DND-41 (cell line): ENCODE measurements around the gene PRKRA.

ENCODE experiments used
- EZH2 ChIP-seq: IDR thresholded peaks from 3 replicates; pipeline ENCODE4 v1.6.1; 2012; ENCODE audit warnings: borderline replicate concordance, low read depth, mild to moderate bottlenecking, moderate library complexity, low read length, inconsistent platforms; ENCODE audit not compliant: severe bottlenecking
- TF ChIP-seq, protein P1 (sequence below): IDR thresholded peaks from 2 replicates; pipeline ENCODE4 v1.5.1; 2012; ENCODE audit warnings: borderline replicate concordance, low read length, moderate library complexity, mild to moderate bottlenecking; ENCODE audit not compliant: poor library complexity, severe bottlenecking; ENCODE audit errors: extremely low read depth

DNA sequence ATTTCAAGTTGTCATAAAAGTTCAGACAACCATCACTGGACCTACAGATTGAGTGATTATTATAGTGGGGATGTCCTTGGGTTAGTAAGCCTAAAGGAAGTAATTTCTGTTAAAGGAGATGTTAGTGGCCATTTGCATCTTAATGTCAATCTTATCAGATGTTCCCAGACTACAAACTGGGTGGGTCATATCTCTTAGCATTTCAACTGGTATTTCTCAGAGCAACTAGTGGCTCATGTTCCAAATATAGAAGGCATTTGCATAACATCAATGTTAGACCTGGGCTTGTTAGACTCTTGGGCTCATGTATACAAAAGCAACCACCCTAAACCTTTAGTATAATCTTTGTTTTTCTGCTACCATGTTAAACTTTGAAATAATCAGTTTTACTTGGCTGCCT is 47.2 kb upstream of the PRKRA start:
- TF ChIP-seq, protein P1, sequence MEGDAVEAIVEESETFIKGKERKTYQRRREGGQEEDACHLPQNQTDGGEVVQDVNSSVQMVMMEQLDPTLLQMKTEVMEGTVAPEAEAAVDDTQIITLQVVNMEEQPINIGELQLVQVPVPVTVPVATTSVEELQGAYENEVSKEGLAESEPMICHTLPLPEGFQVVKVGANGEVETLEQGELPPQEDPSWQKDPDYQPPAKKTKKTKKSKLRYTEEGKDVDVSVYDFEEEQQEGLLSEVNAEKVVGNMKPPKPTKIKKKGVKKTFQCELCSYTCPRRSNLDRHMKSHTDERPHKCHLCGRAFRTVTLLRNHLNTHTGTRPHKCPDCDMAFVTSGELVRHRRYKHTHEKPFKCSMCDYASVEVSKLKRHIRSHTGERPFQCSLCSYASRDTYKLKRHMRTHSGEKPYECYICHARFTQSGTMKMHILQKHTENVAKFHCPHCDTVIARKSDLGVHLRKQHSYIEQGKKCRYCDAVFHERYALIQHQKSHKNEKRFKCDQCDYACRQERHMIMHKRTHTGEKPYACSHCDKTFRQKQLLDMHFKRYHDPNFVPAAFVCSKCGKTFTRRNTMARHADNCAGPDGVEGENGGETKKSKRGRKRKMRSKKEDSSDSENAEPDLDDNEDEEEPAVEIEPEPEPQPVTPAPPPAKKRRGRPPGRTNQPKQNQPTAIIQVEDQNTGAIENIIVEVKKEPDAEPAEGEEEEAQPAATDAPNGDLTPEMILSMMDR: no peak
- TF ChIP-seq EZH2: no peak
